SW 1271 (cell line): ENCODE results near the gene AMBN.

Experiments
- DNase-seq, 2 experiments: peaks; one replicate each; lab custom pipeline; 2025; lab: John Stamatoyannopoulos, UW

AMBN gene

GRCh38 chr4:70591955-70592582 is at the start of gene AMBN:
Gene AMBN (plus strand): TSS chr4:70592256. CDS start chr4:70592359, 103 bp downstream.
- no peak for DNase-seq

GRCh38 chr4:70544279-70544868 is 47.7 kb upstream of the AMBN start:
- peak in 1 of 2 experiments; percentile 10 for DNase-seq

GRCh38 chr4:70556856-70557255 is 35.2 kb upstream of the AMBN start:
- DNase-seq, result no peak

GRCh38 chr4:70559211-70559830 is 32.7 kb upstream of the AMBN start:
- peak in 1 of 2 experiments; percentile 39 for DNase-seq

- no peak for DNase-seq
These were observed 32.1 kb upstream of the AMBN start for GRCh38 chr4:70559924-70560323.

GRCh38 chr4:70564033-70564432 is 28.0 kb upstream of the AMBN start:
- DNase-seq, result no peak

GRCh38 chr4:70570796-70571195 is 21.3 kb upstream of the AMBN start:
- no peak for DNase-seq

GRCh38 chr4:70571772-70572171 is 20.3 kb upstream of the AMBN start:
- DNase-seq, result no peak

- no peak for DNase-seq
These were observed 16.1 kb upstream of the AMBN start for GRCh38 chr4:70575964-70576363.

- DNase-seq, result no peak
These were observed 14.7 kb upstream of the AMBN start for GRCh38 chr4:70577220-70577927.

GRCh38 chr4:70581980-70582379 is 10.1 kb upstream of the AMBN start:
- no peak for DNase-seq

GRCh38 chr4:70583952-70584834 is 7.9 kb upstream of the AMBN start:
- DNase-seq, result no peak

- no peak for DNase-seq
These were observed 5.2 kb upstream of the AMBN start for GRCh38 chr4:70586841-70587240.

- no peak for DNase-seq
These were observed 2.3 kb upstream of the AMBN start for GRCh38 chr4:70589785-70590184.

- DNase-seq, result no peak
These were observed 2.1 kb downstream of the AMBN start for GRCh38 chr4:70594196-70594595.

GRCh38 chr4:70600305-70600704 is 8.2 kb downstream of the AMBN start:
- DNase-seq, result no peak

- no peak for DNase-seq
These were observed 8.9 kb downstream of the AMBN start for GRCh38 chr4:70600977-70601376.

GRCh38 chr4:70601422-70602039 is 9.5 kb downstream of the AMBN start:
- DNase-seq, result peak in 1 of 2 experiments; percentile 48

GRCh38 chr4:70603856-70604255 is 11.8 kb downstream of the AMBN start:
- DNase-seq, result no peak

- DNase-seq, result no peak
These were observed 14.4 kb downstream of the AMBN start for GRCh38 chr4:70606459-70606858.

GRCh38 chr4:70607334-70607853 is 15.3 kb downstream of the AMBN start:
- no peak for DNase-seq
